ENCODE results near the gene NF1.

NF1 gene

GRCh38 chr17:31122746-31123145, 28.0 kb downstream of the NF1 start:
- ChIA-PET CTCF (interaction anchor here (1.3 kb wide), 2 partner anchors 11 to 13 kb away, joined by 3 to 6 read pairs; no protein-coding TSS in a partner anchor), POLR2A (no interaction called here)
- TF ChIP-seq, protein P1, sequence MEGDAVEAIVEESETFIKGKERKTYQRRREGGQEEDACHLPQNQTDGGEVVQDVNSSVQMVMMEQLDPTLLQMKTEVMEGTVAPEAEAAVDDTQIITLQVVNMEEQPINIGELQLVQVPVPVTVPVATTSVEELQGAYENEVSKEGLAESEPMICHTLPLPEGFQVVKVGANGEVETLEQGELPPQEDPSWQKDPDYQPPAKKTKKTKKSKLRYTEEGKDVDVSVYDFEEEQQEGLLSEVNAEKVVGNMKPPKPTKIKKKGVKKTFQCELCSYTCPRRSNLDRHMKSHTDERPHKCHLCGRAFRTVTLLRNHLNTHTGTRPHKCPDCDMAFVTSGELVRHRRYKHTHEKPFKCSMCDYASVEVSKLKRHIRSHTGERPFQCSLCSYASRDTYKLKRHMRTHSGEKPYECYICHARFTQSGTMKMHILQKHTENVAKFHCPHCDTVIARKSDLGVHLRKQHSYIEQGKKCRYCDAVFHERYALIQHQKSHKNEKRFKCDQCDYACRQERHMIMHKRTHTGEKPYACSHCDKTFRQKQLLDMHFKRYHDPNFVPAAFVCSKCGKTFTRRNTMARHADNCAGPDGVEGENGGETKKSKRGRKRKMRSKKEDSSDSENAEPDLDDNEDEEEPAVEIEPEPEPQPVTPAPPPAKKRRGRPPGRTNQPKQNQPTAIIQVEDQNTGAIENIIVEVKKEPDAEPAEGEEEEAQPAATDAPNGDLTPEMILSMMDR (IDR thresholded peaks at IDR 0.05; ENCODE audit: control extremely low read depth, extremely low read depth, low read depth, missing control alignments), result no peak
- DNase-seq (ENCODE audit: extremely low spot score), result no peak

DNA sequence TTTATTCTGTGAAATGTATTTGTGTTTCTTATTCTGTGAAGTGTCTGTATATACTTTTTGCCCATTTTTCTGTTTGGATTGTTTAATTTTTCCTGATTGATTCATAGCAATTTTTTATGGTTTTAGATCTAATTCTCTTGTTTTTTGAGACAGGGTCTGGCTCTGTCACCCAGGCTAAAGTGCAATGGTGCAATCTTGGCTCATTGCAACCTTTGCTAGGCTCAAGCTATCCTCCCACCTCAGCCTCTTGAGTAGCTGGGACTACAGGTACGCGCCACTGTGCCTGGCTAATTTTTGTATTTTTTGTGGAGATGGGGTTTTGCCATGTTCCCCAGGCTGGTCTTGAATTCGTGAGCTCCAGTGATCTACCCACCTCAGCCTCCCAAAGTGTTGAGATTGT, 31.5 kb downstream of the NF1 start:
- POLR2A ChIA-PET, result no interaction called here
- TF ChIP-seq, protein P1 (IDR thresholded peaks at IDR 0.05; ENCODE audit: control extremely low read depth, extremely low read depth, low read depth, missing control alignments), result no peak
- CTCF ChIA-PET, result no interaction called here
- no peak for DNase-seq (ENCODE audit: extremely low spot score)

- TF ChIP-seq, protein P1 (IDR thresholded peaks at IDR 0.05; ENCODE audit: control extremely low read depth, extremely low read depth, low read depth, missing control alignments), result no peak
- POLR2A ChIA-PET, result no interaction called here
- CTCF ChIA-PET, result interaction anchor here (0.6 to 1.9 kb wide), 3 partner anchors 15 to 32 kb away, joined by 3 to 5 read pairs (median 5); no protein-coding TSS in a partner anchor
- no peak for DNase-seq (ENCODE audit: extremely low spot score)
Observed at GRCh38 chr17:31128241-31128640, 33.5 kb downstream of the NF1 start.

- no peak for DNase-seq (ENCODE audit: extremely low spot score)
- TF ChIP-seq, protein P1 (IDR thresholded peaks at IDR 0.05; ENCODE audit: control extremely low read depth, extremely low read depth, low read depth, missing control alignments), result no peak
- POLR2A ChIA-PET, result no interaction called here
- CTCF ChIA-PET, result interaction anchor here (1.2 kb wide), 1 partner anchor 13 kb away, joined by 3 read pairs; no protein-coding TSS in a partner anchor
Observed at GRCh38 chr17:31130286-31131224, 35.8 kb downstream of the NF1 start.

DNA sequence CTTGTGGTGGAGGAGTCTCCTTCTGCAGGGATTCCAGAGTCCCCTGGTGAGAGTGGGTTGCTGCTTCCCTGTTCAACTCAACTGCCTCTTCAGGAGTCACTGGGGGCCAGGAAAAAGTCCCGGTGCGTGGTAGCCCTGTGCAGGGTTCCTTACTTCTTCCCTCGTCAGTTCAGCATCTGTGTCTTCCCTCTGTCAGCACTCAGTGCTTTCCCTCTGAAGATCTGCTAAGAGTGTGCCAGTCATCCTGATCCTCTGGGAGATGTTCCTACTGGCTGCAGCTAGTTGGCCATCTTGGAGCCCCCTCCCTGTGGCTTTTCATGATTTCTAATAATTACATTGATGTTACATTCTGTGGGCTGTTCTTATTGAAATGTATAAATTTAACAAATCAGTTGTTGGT, 36.5 kb downstream of the NF1 start:
- ChIA-PET POLR2A (no interaction called here), CTCF (interaction anchor here (1.2 kb wide), 1 partner anchor 13 kb away, joined by 3 read pairs; no protein-coding TSS in a partner anchor)
- TF ChIP-seq, protein P1 (IDR thresholded peaks at IDR 0.05; ENCODE audit: control extremely low read depth, extremely low read depth, low read depth, missing control alignments), result no peak
- no peak for DNase-seq (ENCODE audit: extremely low spot score)

- DNase-seq (ENCODE audit: extremely low spot score), result no peak
- CTCF ChIA-PET, result no interaction called here
- POLR2A ChIA-PET, result no interaction called here
- TF ChIP-seq, protein P1 (IDR thresholded peaks at IDR 0.05; ENCODE audit: control extremely low read depth, extremely low read depth, low read depth, missing control alignments), result no peak
Observed at GRCh38 chr17:31132977-31133376, 38.2 kb downstream of the NF1 start.
